ENCODE results near the gene MAOB.
"Not testable (repeated sequence)": the region's sequence is repeated elsewhere in the genome, so short reads cannot be mapped to it uniquely, and the experiment has no call there.

MAOB gene

GRCh38 chrX:43753637-43754036, 128.6 kb downstream of the MAOB start:
- DNase-seq (ENCODE audit: low spot score): no peak

DNA sequence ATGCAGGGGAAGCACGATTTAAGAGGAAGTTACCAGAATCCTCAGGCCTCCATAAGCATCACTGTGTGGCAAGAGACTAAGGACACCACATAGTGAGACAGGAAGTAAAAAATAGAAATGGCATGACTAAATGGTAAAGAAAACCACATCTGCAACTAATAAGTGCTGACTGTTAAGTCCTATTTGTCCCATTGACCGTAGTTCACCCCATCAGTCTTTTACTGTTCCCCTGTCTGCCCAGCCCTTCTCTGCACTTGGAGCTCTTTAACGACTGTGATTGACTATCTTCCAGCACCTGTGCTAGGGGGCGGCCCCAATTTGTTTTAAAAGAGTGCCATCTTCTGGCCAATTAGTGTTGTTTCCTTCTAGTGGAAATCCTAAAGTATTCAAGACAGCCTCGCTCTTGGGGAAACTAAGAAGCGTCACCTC, 132.0 kb downstream of the MAOB start:
- peak; percentile 8 for DNase-seq (ENCODE audit: low spot score)

DNA sequence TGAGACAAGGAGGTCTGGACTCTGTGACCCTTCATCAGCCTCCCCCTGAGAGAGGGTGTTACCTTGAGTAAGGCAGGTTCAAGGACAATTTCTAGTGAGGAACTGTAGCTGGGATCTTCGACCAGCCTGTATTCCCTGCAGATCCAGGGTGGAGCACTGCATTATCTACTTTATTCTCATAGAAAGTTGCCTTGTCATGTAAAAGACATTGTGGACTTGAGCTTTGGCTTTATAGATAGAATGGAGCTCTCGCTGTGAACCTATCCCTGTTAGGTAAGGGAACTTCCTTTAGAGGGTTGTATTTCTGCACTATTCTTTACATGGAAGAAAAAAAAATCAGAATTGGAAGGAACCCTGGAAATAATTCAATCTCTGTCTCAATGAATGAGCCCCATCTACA, 134.8 kb downstream of the MAOB start:
- DNase-seq (ENCODE audit: low spot score): no peak

DNA sequence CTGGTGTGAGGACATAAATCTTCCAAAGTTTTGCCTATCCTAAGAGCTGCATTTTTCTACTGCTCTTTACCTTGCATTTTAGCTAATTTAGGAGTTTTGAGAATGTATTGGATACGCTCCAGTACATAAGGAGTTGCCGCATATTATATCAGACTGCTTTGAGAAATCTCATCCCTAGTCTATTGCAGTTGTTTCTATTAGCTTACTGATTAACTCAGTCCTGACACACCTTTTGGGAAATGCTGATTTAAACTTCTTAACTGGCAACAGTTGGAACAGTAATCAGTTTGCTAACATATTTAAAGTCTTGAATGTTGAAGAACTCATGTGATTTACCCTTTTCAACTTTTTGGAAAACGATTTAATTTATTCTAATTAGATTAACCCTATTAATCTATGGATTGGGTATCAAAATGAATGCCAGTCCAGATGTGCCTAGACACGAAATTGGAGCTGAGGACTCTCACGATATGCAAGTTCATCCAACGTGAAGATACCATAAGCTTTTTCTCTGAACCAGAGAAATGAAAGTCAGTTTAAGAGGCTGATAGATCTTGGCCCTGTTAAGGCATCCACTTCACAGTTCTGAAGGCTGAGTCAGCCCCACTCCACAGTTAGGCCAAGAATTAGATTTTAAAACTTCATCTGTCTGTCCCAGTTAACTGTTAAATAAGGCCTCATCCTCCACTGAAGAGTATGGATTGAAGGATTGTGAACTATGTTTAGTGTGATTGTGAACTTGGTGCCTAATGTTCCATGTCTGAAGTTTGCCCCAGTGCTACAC, 136.1 kb downstream of the MAOB start:
- no peak for DNase-seq (ENCODE audit: low spot score)

GRCh38 chrX:43744284-43744683, 138.0 kb downstream of the MAOB start:
- no peak for DNase-seq (ENCODE audit: low spot score)

GRCh38 chrX:43743100-43743822, 139.0 kb downstream of the MAOB start:
- DNase-seq (ENCODE audit: low spot score): no peak

- DNase-seq (ENCODE audit: low spot score): no peak
Measured at GRCh38 chrX:43741843-43742573, 140.2 kb downstream of the MAOB start.

DNA sequence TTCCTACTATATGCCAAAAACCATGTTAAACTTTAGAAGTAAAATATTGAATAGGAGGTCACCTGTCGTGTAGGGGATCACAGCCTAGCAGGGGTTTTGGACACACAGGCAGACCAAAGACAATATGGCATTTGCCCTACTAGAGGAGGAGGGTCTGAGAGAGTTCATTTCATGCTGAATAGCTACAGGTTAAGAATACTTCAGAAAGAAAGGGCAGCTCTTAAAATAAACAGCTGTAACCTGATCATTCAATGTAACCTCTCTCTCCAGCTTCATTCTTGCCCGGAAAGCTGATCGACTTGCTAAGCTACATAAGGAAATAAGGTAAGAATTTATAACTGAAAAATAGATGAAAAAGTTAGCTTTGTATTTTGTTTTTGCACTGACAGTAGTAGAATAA, 146.3 kb downstream of the MAOB start:
- DNase-seq (ENCODE audit: low spot score): no peak

DNA sequence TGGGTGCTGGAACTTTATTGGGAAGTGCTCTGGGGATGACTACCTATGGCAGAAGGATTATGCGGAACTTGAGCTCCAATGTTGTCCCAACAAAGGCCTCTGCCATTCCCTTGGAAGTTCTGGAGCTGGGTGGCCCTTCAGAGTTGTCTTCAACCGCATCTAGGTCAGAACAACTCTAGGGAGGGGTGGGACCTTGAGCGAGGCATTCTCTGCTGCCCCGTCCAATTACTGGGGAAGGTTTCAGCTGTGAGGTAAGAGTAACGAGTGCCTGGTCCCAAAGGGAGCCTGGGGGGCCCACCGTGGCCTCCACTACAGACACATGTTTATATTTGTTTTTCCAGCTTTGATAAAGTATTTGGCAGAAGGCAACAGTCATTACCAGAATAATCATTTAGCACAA, 146.7 kb downstream of the MAOB start:
- DNase-seq (ENCODE audit: low spot score): no peak

GRCh38 chrX:43734444-43734843, 147.8 kb downstream of the MAOB start:
- no peak for DNase-seq (ENCODE audit: low spot score)

- no peak for DNase-seq (ENCODE audit: low spot score)
Measured at GRCh38 chrX:43733699-43734098, 148.6 kb downstream of the MAOB start.

DNA sequence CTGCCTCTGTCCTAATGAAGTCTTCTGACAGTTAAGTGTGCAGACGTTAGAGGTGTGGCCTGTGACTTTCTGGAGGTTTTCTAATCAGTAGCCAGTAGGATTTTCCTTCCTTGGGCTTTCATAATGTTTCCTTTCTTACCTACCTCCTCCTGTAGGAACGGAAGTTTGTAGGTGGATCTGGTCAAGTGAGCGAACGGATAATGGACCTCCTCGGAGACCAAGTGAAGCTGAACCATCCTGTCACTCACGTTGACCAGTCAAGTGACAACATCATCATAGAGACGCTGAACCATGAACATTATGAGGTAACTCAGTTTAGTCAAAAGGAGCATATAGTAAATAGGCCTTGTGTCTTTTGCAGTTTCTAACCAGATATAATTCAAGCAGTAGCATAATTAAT, 151.2 kb downstream of the MAOB start:
- no peak for DNase-seq (ENCODE audit: low spot score)

GRCh38 chrX:43728966-43729365, 153.3 kb downstream of the MAOB start:
- DNase-seq (ENCODE audit: low spot score): no peak

GRCh38 chrX:43728002-43728401, 154.2 kb downstream of the MAOB start:
- no peak for DNase-seq (ENCODE audit: low spot score)

- DNase-seq (ENCODE audit: low spot score): not testable (repeated sequence)
Measured at GRCh38 chrX:43727254-43727653, 155.0 kb downstream of the MAOB start.

GRCh38 chrX:43725227-43725626, 157.0 kb downstream of the MAOB start:
- DNase-seq (ENCODE audit: low spot score): not testable (repeated sequence)

- DNase-seq (ENCODE audit: low spot score): no peak
Measured at GRCh38 chrX:43720961-43721360, 161.3 kb downstream of the MAOB start.

- DNase-seq (ENCODE audit: low spot score): no peak
Measured at GRCh38 chrX:43720082-43720481, 162.2 kb downstream of the MAOB start.

- no peak for DNase-seq (ENCODE audit: low spot score)
Measured at GRCh38 chrX:43718956-43719355, 163.3 kb downstream of the MAOB start.

GRCh38 chrX:43718546-43718945, 163.7 kb downstream of the MAOB start:
- peak; percentile 2 for DNase-seq (ENCODE audit: low spot score)

- no peak for DNase-seq (ENCODE audit: low spot score)
Measured at GRCh38 chrX:43718081-43718480, 164.2 kb downstream of the MAOB start.

DNA sequence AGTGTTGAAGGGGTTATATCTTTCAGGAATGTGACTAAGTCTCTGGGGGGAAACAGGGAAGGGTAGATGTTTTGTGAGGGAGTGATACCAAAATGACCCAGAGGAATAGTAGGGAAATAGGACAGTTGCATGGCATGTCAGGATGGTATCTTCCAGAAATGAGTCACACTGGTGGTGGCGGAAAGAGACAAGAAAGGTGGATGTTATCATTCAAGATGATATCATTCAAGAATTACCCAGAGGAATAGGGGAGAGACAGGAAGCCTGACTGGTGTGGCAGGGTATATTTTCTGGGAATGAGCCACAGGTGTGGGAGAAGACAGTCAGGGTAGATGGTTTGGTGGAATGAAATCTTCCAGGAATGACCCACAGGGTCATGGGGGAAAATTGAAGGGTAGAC, 165.1 kb downstream of the MAOB start:
- no peak for DNase-seq (ENCODE audit: low spot score)

DNA sequence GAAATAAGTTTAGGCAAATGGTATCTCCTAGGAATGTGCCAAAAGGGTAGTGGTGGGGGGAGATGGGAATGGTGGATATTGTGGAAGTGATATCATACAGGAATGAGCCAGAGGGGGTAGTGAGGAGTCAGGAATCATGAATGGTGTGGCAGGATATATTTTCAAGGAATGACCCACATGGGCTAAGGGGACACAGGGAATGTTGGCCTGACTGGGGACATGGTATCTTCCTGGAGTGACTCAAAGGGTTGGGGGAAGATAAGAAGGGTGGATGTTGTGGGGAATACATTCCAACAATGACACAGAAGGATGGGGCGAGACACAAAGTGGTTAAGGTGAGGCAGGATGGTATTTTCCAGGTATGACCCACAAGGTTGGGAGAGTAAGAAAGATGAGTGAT, 165.6 kb downstream of the MAOB start:
- no peak for DNase-seq (ENCODE audit: low spot score)
